Endothelial cell of umbilical vein (primary cell): Measurements from ENCODE around the gene SCGB1A1. TPM values are rescaled to one million over a fixed set of nuclear protein-coding genes. Genes with fewer than 3 reads are reported as not detected.
"Not testable (repeated sequence)": the region's sequence is repeated elsewhere in the genome, so short reads cannot be mapped to it uniquely, and the experiment has no call there.

Experiments used
- BruUV-seq: library from RNA; stranded (reverse); fragments of 400-500 nt; replicated peaks from 2 replicates; lab custom pipeline; 2021; lab: Mats Ljungman, UMichigan
- CTCF ChIA-PET: fragments of 300-600, 350-600 bp; sonication (Branson Sonifier 250); formaldehyde crosslinking; loops from one replicate; lab custom pipeline; 2021; ENCODE audit warnings: antibody characterized with exemption, inconsistent platforms; lab: Charles Lee
- POLR2A ChIA-PET: fragments of 300-600, 350-600 bp; sonication (Branson Sonifier 250); formaldehyde crosslinking; loops from one replicate; lab custom pipeline; 2021; ENCODE audit warnings: antibody characterized with exemption, inconsistent platforms; lab: Charles Lee
- DNase-seq: peaks from one replicate; pipeline ENCODE4 v3.0.0-alpha.2; 2011; ENCODE audit warnings: low read depth, low spot score
- FAIRE-seq: peaks from 2 replicates; lab custom pipeline; 2011; peaks lifted over from hg19 to GRCh38; lab: Jason Lieb, UNC
- H2AFZ ChIP-seq: 2 replicates; pipeline ENCODE4 v1.6.0; 2012; ENCODE audit warnings: low read depth, low read length, control low read depth, inconsistent platforms
- H3K27ac ChIP-seq: 2 replicates; pipeline ENCODE4 v1.5.1; 2011; ENCODE audit warnings: low read depth, mild to moderate bottlenecking, control low read depth, low read length, moderate library complexity; ENCODE audit not compliant: insufficient read depth
- H3K27me3 ChIP-seq, 2 experiments: 2 replicates each; pipeline versions ENCODE4 v1.6.0 to v1.6.1; 2011; ENCODE audit warnings: low read length in 2 of 2, mixed read lengths in 1 of 2; ENCODE audit not compliant: control insufficient read depth in 2 of 2, insufficient read depth in 2 of 2
- H3K36me3 ChIP-seq, 2 experiments: 2 replicates in 1 of 2; 3 replicates in 1 of 2; pipeline ENCODE4 v1.5.1; 2011; ENCODE audit warnings: low read length in 2 of 2, mild to moderate bottlenecking in 1 of 2, moderate library complexity in 1 of 2; ENCODE audit not compliant: control insufficient read depth in 2 of 2, insufficient read depth in 2 of 2; ENCODE audit errors: extremely low read depth in 1 of 2
- H3K4me1 ChIP-seq: 3 replicates; pipeline ENCODE4 v1.5.1; 2011; ENCODE audit warnings: mild to moderate bottlenecking, low read length; ENCODE audit not compliant: control insufficient read depth, insufficient read depth; ENCODE audit errors: extremely low read depth
- H3K4me2 ChIP-seq: 2 replicates; pipeline ENCODE4 v1.6.1; 2011; ENCODE audit warnings: low read length, control low read depth, mixed read lengths; ENCODE audit not compliant: insufficient read depth
- H3K4me3 ChIP-seq, 3 experiments: fragments of 200-600 bp in 1 of 3; sonication (generic), shearing (Covaris generic) in 1 of 3; replicated peaks in 1 of 3; 2 replicates each; pipeline ENCODE4 v1.5.1; 2011 to 2016; ENCODE audit warnings: control low read depth in 3 of 3, low read length in 3 of 3, mild to moderate bottlenecking in 2 of 3, inconsistent platforms in 1 of 3, low read depth in 1 of 3, moderate library complexity in 1 of 3; ENCODE audit not compliant: insufficient read depth in 1 of 3
- H3K79me2 ChIP-seq: 2 replicates; pipeline ENCODE4 v1.6.0; 2012; ENCODE audit warnings: low read length, inconsistent platforms; ENCODE audit not compliant: control insufficient read depth, insufficient read depth
- H3K9ac ChIP-seq: replicated peaks from 2 replicates; pipeline ENCODE3; 2011; ENCODE audit warnings: low read length, control low read depth; ENCODE audit not compliant: insufficient read depth; ENCODE audit errors: extremely low read depth
- H3K9me1 ChIP-seq: replicated peaks from 3 replicates; pipeline ENCODE4 v1.6.0; 2011; ENCODE audit warnings: mild to moderate bottlenecking, low read length; ENCODE audit not compliant: control insufficient read depth, insufficient read depth; ENCODE audit errors: extremely low read depth
- H3K9me3 ChIP-seq: replicated peaks from 2 replicates; pipeline ENCODE4 v1.5.1; 2012; ENCODE audit warnings: low read length, inconsistent platforms; ENCODE audit not compliant: control insufficient read depth, insufficient read depth
- H4K20me1 ChIP-seq: replicated peaks from 2 replicates; pipeline ENCODE3; 2011; ENCODE audit warnings: mild to moderate bottlenecking, low read length; ENCODE audit not compliant: control insufficient read depth, insufficient read depth; ENCODE audit errors: extremely low read depth
- CTCF ChIP-seq, 2 donors: IDR thresholded peaks; 1 replicate in 1 of 2; 2 replicates in 1 of 2; pipeline ENCODE4 v1.5.1; 2011; ENCODE audit warnings: low read length in 2 of 2, mild to moderate bottlenecking in 2 of 2, moderate library complexity in 2 of 2, control low read depth in 1 of 2, inconsistent platforms in 1 of 2, low read depth in 1 of 2; ENCODE audit not compliant: insufficient read depth in 1 of 2; ENCODE audit errors: extremely low read depth in 1 of 2
- EZH2 ChIP-seq: IDR thresholded peaks from 2 replicates; pipeline ENCODE4 v1.6.1; 2012; ENCODE audit warnings: borderline replicate concordance, low read depth, mild to moderate bottlenecking, moderate library complexity, low read length, inconsistent platforms; ENCODE audit not compliant: severe bottlenecking
- FOS ChIP-seq: IDR thresholded peaks from 2 replicates; pipeline ENCODE4 v1.6.1; 2011; ENCODE audit warnings: mild to moderate bottlenecking, low read length, moderate library complexity, borderline replicate concordance; ENCODE audit not compliant: insufficient read depth
- GATA2 ChIP-seq: IDR thresholded peaks from 2 replicates; pipeline ENCODE4 v1.7.0; 2011; ENCODE audit warnings: low read depth, mild to moderate bottlenecking, moderate library complexity, mixed read lengths, low read length; ENCODE audit not compliant: insufficient read length, insufficient read depth
- JUN ChIP-seq: IDR thresholded peaks from 2 replicates; pipeline ENCODE4 v1.6.1; 2011; ENCODE audit warnings: borderline replicate concordance, low read depth; ENCODE audit not compliant: insufficient read length, insufficient read depth
- MAX ChIP-seq: IDR thresholded peaks from 2 replicates; pipeline ENCODE4 v1.6.1; 2011; ENCODE audit not compliant: insufficient read depth, insufficient read length
- MYC ChIP-seq: IDR thresholded peaks from one replicate; pipeline ENCODE4 v1.6.1; 2011; ENCODE audit warnings: mild to moderate bottlenecking, low read depth, low read length
- POLR2A ChIP-seq: IDR thresholded peaks from 2 replicates; pipeline ENCODE4 v1.6.1; 2012; ENCODE audit warnings: low read depth, mild to moderate bottlenecking, control low read depth, low read length
- POLR2AphosphoS5 ChIP-seq: IDR thresholded peaks from 2 replicates; pipeline ENCODE4 v1.6.1; 2012; ENCODE audit warnings: low read depth, mild to moderate bottlenecking, control low read depth, low read length, moderate library complexity; ENCODE audit not compliant: insufficient read depth
- dilution Hi-C: fragments of 300-500 bp; cut with MboI; formaldehyde crosslinking; loops from one replicate; pipeline ENCODE4 v1.15.0; 2019; ENCODE audit warnings: low sequenced_read_pairs; ENCODE audit not compliant: extremely low pct_ligation_motif_present
- intact Hi-C: fragments of 100-400 bp; cut with micrococcal nuclease; formaldehyde crosslinking; loops from one replicate; pipeline ENCODE4 v1.10.0; 2022
- polyA plus RNA-seq, 4 experiments: library from polyadenylated mRNA; depleted of rRNA in 3 of 4; stranded (reverse) in 3 of 4; unstranded in 1 of 4; fragments of >200 nt; gene quantifications; 2 replicates each; pipeline versions ENCODE4 v1.2.1 to v1.2.3, GENCODE V29; 2011 to 2012; ENCODE audit warnings: missing spikeins in 1 of 4
- total RNA-seq: library from RNA; stranded (reverse); gene quantifications from 2 replicates; pipeline ENCODE4 v1.2.3, GENCODE V29; 2021

SCGB1A1 gene
- total and polyA plus RNA-seq, 2 donors (not counting 3 experiments of a cell fraction or from before 2014, with no cell fraction given), result not detected

- H3K27ac ChIP-seq, DNase-seq, H3K4me3 ChIP-seq, H2AFZ ChIP-seq, H3K9me3 ChIP-seq, H3K9me1 ChIP-seq, H3K9ac ChIP-seq, H3K27me3 ChIP-seq, CTCF ChIA-PET, H3K4me1 ChIP-seq, dilution Hi-C loops, H3K36me3 ChIP-seq, BruUV-seq, H4K20me1 ChIP-seq, H3K4me2 ChIP-seq, FAIRE-seq, POLR2A ChIA-PET, H3K79me2 ChIP-seq, intact Hi-C loops: not testable (repeated sequence)
These were observed 32.8 kb upstream of the SCGB1A1 start for GRCh38 chr11:62386083-62386482.

- no TSS peak for BruUV-seq
- no peaks in the 10 kb centered on the region for H3K36me3 ChIP-seq
- H3K9me3 ChIP-seq, result no peaks in the 10 kb centered on the region
- no peak overlapping the region for H3K4me2 ChIP-seq
- no peak overlapping the region for H2AFZ ChIP-seq
- no peaks in the 10 kb centered on the region for H3K79me2 ChIP-seq
- FAIRE-seq (no peak), DNase-seq (no peak)
- H4K20me1 ChIP-seq, result no peaks in the 10 kb centered on the region
- dilution Hi-C loops (no loop called here), intact Hi-C loops (no loop called here)
- ChIA-PET POLR2A (no interaction called here), CTCF (interaction anchor here (0.9 to 2.3 kb wide), 2 partner anchors 7 to 37 kb away, joined by 3 to 7 read pairs; no protein-coding TSS in a partner anchor)
- H3K27ac ChIP-seq, result no peak overlapping the region
- no peak overlapping the region for H3K4me3 ChIP-seq
- H3K9me1 ChIP-seq, result no peaks in the 10 kb centered on the region
- no peak overlapping the region for H3K9ac ChIP-seq
- no peak for TF ChIP-seq FOS
- TF ChIP-seq POLR2AphosphoS5, result no peak
- no peak for TF ChIP-seq CTCF (IDR thresholded peaks at IDR 0.05; ENCODE audit: extremely low read depth in 1 of 2, insufficient read depth in 1 of 2, low read depth in 1 of 2, low read length in 2 of 2)
- no peak for TF ChIP-seq MYC
- TF ChIP-seq POLR2A, result no peak
- no peak for TF ChIP-seq MAX
- TF ChIP-seq JUN, result no peak
- no peak for TF ChIP-seq GATA2
- TF ChIP-seq EZH2, result no peak
- H3K27me3 ChIP-seq, result no peaks in the 10 kb centered on the region
- H3K4me1 ChIP-seq, result no peaks in the 10 kb centered on the region
These were observed 31.5 kb upstream of the SCGB1A1 start for GRCh38 chr11:62387381-62387780.
